ENCODE data around the gene SLC27A4.

The SLC27A4 gene

GRCh38 chr9:128391956-128392301 is 51.6 kb downstream of the SLC27A4 start:
- DNase-seq (ENCODE audit: low read depth), result no peak

GRCh38 chr9:128392302-128393144 is 52.2 kb downstream of the SLC27A4 start:
- DNase-seq (ENCODE audit: low read depth), result no peak

- no peak for DNase-seq (ENCODE audit: low read depth)
Measured at GRCh38 chr9:128393145-128393775, 52.9 kb downstream of the SLC27A4 start.

GRCh38 chr9:128393970-128394369 is 53.6 kb downstream of the SLC27A4 start:
- DNase-seq (ENCODE audit: low read depth), result no peak

GRCh38 chr9:128394379-128395168 is 54.2 kb downstream of the SLC27A4 start:
- no peak for DNase-seq (ENCODE audit: low read depth)

- DNase-seq (ENCODE audit: low read depth), result no peak
Measured at GRCh38 chr9:128396970-128397613, 56.8 kb downstream of the SLC27A4 start.

GRCh38 chr9:128397831-128398230 is 57.5 kb downstream of the SLC27A4 start:
- DNase-seq (ENCODE audit: low read depth), result no peak

GRCh38 chr9:128399861-128400260 is 59.5 kb downstream of the SLC27A4 start:
- DNase-seq (ENCODE audit: low read depth), result no peak

- DNase-seq (ENCODE audit: low read depth), result no peak
Measured at GRCh38 chr9:128404560-128404959, 64.2 kb downstream of the SLC27A4 start.

GRCh38 chr9:128405077-128405779 is 64.9 kb downstream of the SLC27A4 start:
- DNase-seq (ENCODE audit: low read depth), result no peak

GRCh38 chr9:128405780-128406171 is 65.4 kb downstream of the SLC27A4 start:
- no peak for DNase-seq (ENCODE audit: low read depth)

- no peak for DNase-seq (ENCODE audit: low read depth)
Measured at GRCh38 chr9:128406848-128407391, 66.6 kb downstream of the SLC27A4 start.

- DNase-seq (ENCODE audit: low read depth), result no peak
Measured at GRCh38 chr9:128408963-128409431, 68.7 kb downstream of the SLC27A4 start.

- no peak for DNase-seq (ENCODE audit: low read depth)
Measured at GRCh38 chr9:128409450-128409849, 69.1 kb downstream of the SLC27A4 start.

GRCh38 chr9:128409978-128410377 is 69.7 kb downstream of the SLC27A4 start:
- DNase-seq (ENCODE audit: low read depth), result no peak
